ENCODE data around the gene NLE1. TPM values are rescaled to one million over a fixed set of nuclear protein-coding genes. Genes with fewer than 3 reads are reported as not detected.
"Not testable (repeated sequence)": the region's sequence is repeated elsewhere in the genome, so short reads cannot be mapped to it uniquely, and the experiment has no call there.

NLE1 gene
- total RNA-seq, 1 experiment from 2014 or later = 35.5 TPM

GRCh38 chr17:35116845-35117244, 25.3 kb downstream of the NLE1 start:
- no peak overlapping the region for H3K27ac ChIP-seq (ENCODE audit: low read length)
- ATAC-seq (no peak), DNase-seq (ENCODE audit: low read depth, low spot score) (no peak)
- in situ Hi-C loops (cut with HindIII; ENCODE audit: low pct_unique_long_range_greater_than_20kb, low sequenced_read_pairs) = no loop called here
- no peak overlapping the region for H3K4me3 ChIP-seq (ENCODE audit: low read depth in 2 of 2, low read length in 2 of 2)
- ChIA-PET POLR2A (interaction anchor here (0.7 kb wide), 1 partner anchor 53 kb away, joined by 4 read pairs; no protein-coding TSS in a partner anchor), CTCF (no interaction called here)
- intact Hi-C loops (cut with micrococcal nuclease; ENCODE audit: unreplicated experiment) = loop anchor here (5.0 kb wide), 2 partner anchors 575 to 695 kb away; no protein-coding TSS in a partner anchor
- H3K9me3 ChIP-seq (ENCODE audit: control insufficient read depth, insufficient read depth, low read depth, low read length) = no peaks in the 10 kb centered on the region
- H3K27me3 ChIP-seq (ENCODE audit: control insufficient read depth, insufficient read depth, low read length) = no peaks in the 10 kb centered on the region
- H3K4me1 ChIP-seq (ENCODE audit: control insufficient read depth, insufficient read depth, low read length) = peaks cover 11% of the 10 kb centered on the region; the same call in 1 of the 2 replicates
- TF ChIP-seq CTCF (IDR thresholded peaks at IDR 0.05) (no peak), REST (IDR thresholded peaks at IDR 0.05; ENCODE audit: insufficient read depth in 1 of 2, low read depth in 2 of 2, low read length in 1 of 2) (no peak), SIN3A (IDR thresholded peaks at IDR 0.05; ENCODE audit: borderline replicate concordance, insufficient read depth, low read depth, low read length) (no peak), TCF7L2 (IDR thresholded peaks at IDR 0.05; ENCODE audit: low read depth, low read length) (no peak), POLR2AphosphoS5 (IDR thresholded peaks at IDR 0.05; ENCODE audit: low read depth, low read length) (no peak)
- no peaks in the 10 kb centered on the region for H3K36me3 ChIP-seq (ENCODE audit: control insufficient read depth, insufficient read depth, low read length)
- no TSS peak for BruUV-seq (replicated peaks)

DNA sequence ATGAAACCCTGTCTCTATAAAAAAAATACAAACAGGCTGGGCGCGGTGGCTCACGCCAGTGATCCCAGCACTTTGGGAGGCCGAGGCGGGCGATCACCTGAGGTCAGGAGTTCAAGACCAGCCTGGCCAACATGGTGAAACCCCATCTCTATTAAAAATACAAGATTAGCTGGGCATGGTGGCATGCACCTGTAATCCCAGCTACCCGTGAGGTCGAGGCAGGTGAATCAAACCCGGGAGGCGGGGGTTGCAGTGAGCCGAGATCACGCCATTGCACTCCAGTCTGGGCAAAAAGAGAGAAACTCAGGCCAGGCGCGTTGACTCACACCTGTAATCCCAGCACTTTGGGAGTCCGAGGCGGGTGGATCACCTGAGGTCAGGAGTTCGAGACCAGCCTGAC, 31.3 kb downstream of the NLE1 start:
- H3K27ac ChIP-seq (ENCODE audit: low read length); H3K27me3 ChIP-seq (ENCODE audit: control insufficient read depth, insufficient read depth, low read length); H3K9me3 ChIP-seq (ENCODE audit: control insufficient read depth, insufficient read depth, low read depth, low read length); CTCF ChIA-PET; H3K4me3 ChIP-seq (ENCODE audit: low read depth in 2 of 2, low read length in 2 of 2); intact Hi-C loops (cut with micrococcal nuclease; ENCODE audit: unreplicated experiment); H3K4me1 ChIP-seq (ENCODE audit: control insufficient read depth, insufficient read depth, low read length); H3K36me3 ChIP-seq (ENCODE audit: control insufficient read depth, insufficient read depth, low read length); BruUV-seq (replicated peaks); POLR2A ChIA-PET; in situ Hi-C loops (cut with HindIII; ENCODE audit: low pct_unique_long_range_greater_than_20kb, low sequenced_read_pairs); DNase-seq (ENCODE audit: low read depth, low spot score); ATAC-seq: not testable (repeated sequence)

DNA sequence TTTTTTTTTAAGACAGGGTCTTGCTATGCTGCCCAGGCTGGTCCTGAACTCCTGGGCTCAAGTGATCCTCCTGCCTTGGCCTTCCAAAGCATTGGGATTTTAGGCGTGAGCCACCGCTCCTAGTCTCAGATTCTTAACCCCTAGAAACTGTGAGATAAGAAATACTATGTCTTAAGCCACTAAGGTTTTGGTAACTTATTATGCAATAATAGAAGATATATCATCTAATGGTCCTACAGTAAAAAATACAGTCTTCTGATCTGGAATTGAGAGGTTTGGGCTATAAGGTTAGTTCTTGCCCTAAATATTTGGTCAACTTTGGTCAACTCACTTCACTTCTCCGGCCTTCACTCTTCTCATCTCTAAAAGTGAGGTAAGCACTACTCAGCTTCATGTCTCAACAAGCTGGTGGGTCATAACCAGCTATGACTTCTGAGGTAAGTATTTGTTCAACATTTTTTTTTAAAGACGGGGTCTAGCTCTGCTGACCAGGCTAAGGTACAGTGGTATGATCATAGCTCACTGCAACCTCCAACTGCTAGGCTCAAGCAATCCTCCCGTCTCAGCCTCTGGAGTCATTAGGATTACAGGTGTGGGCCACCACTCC, 37.2 kb downstream of the NLE1 start:
- CTCF ChIA-PET = no interaction called here

More for the DNA sequence above, 37.2 kb downstream of the NLE1 start:
- no peak for TF ChIP-seq REST (IDR thresholded peaks at IDR 0.05; ENCODE audit: insufficient read depth in 1 of 2, low read depth in 2 of 2, low read length in 1 of 2)
- TF ChIP-seq SIN3A (IDR thresholded peaks at IDR 0.05; ENCODE audit: borderline replicate concordance, insufficient read depth, low read depth, low read length) = no peak
- no peak for TF ChIP-seq TCF7L2 (IDR thresholded peaks at IDR 0.05; ENCODE audit: low read depth, low read length)
- TF ChIP-seq POLR2AphosphoS5 (IDR thresholded peaks at IDR 0.05; ENCODE audit: low read depth, low read length) = no peak
- no peak for TF ChIP-seq CTCF (IDR thresholded peaks at IDR 0.05)
- intact Hi-C loops (cut with micrococcal nuclease; ENCODE audit: unreplicated experiment) (no loop called here), in situ Hi-C loops (cut with HindIII; ENCODE audit: low pct_unique_long_range_greater_than_20kb, low sequenced_read_pairs) (no loop called here)
- POLR2A ChIA-PET = no interaction called here
- H3K27me3 ChIP-seq (ENCODE audit: control insufficient read depth, insufficient read depth, low read length) = no peaks in the 10 kb centered on the region
- no peaks in the 10 kb centered on the region for H3K9me3 ChIP-seq (ENCODE audit: control insufficient read depth, insufficient read depth, low read depth, low read length)
- H3K4me1 ChIP-seq (ENCODE audit: control insufficient read depth, insufficient read depth, low read length) = no peaks in the 10 kb centered on the region
- no TSS peak for BruUV-seq (replicated peaks)
- ATAC-seq (no peak), DNase-seq (ENCODE audit: low read depth, low spot score) (no peak)
- H3K4me3 ChIP-seq (ENCODE audit: low read depth in 2 of 2, low read length in 2 of 2) = no peak overlapping the region
- H3K36me3 ChIP-seq (ENCODE audit: control insufficient read depth, insufficient read depth, low read length) = no peaks in the 10 kb centered on the region
- H3K27ac ChIP-seq (ENCODE audit: low read length) = no peak overlapping the region
